SHP77 (cell line): ENCODE data around the gene SDCBP2.

ENCODE experiments used
- DNase-seq, 2 experiments: peaks; one replicate each; lab custom pipeline; 2025; lab: John Stamatoyannopoulos, UW

The SDCBP2 gene

GRCh38 chr20:1312308-1312707 lies 16.6 kb downstream of the SDCBP2 start:
- no peak for DNase-seq

- DNase-seq = no peak
Observed at GRCh38 chr20:1310506-1311190, 18.3 kb downstream of the SDCBP2 start.

- no peak for DNase-seq
Observed at GRCh38 chr20:1310071-1310470, 18.9 kb downstream of the SDCBP2 start.

GRCh38 chr20:1309439-1309847 lies 19.5 kb downstream of the SDCBP2 start:
- DNase-seq = no peak

GRCh38 chr20:1308702-1309095 lies 20.2 kb downstream of the SDCBP2 start:
- no peak for DNase-seq

- no peak for DNase-seq
Observed at GRCh38 chr20:1308067-1308701, 20.8 kb downstream of the SDCBP2 start.

GRCh38 chr20:1307571-1307971 lies 21.4 kb downstream of the SDCBP2 start:
- no peak for DNase-seq

- DNase-seq = no peak
Observed at GRCh38 chr20:1307171-1307570, 21.8 kb downstream of the SDCBP2 start.

GRCh38 chr20:1306316-1307135 lies 22.4 kb downstream of the SDCBP2 start:
- no peak for DNase-seq

GRCh38 chr20:1305712-1306111 lies 23.2 kb downstream of the SDCBP2 start:
- DNase-seq = no peak

- peak in 1 of 2 experiments; percentile 12 for DNase-seq
Observed at GRCh38 chr20:1304710-1305515, 24.0 kb downstream of the SDCBP2 start.

GRCh38 chr20:1302685-1303541 lies 26.0 kb downstream of the SDCBP2 start:
- DNase-seq = peak in 1 of 2 experiments; percentile 14

GRCh38 chr20:1301031-1301529 lies 27.9 kb downstream of the SDCBP2 start:
- DNase-seq = no peak

- DNase-seq = no peak
Observed at GRCh38 chr20:1300083-1300840, 28.7 kb downstream of the SDCBP2 start.

GRCh38 chr20:1299522-1299921 lies 29.4 kb downstream of the SDCBP2 start:
- peak; percentile 24 to 38 for DNase-seq

- no peak for DNase-seq
Observed at GRCh38 chr20:1298888-1299511, 29.9 kb downstream of the SDCBP2 start.

GRCh38 chr20:1298166-1298565 lies 30.8 kb downstream of the SDCBP2 start:
- no peak for DNase-seq

GRCh38 chr20:1297486-1297885 lies 31.5 kb downstream of the SDCBP2 start:
- DNase-seq = no peak

- DNase-seq = no peak
Observed at GRCh38 chr20:1296922-1297321, 32.0 kb downstream of the SDCBP2 start.
